ENCODE results near the gene PCDH19.
"Not testable (repeated sequence)": the region's sequence is repeated elsewhere in the genome, so short reads cannot be mapped to it uniquely, and the experiment has no call there.

Gene PCDH19

GRCh38 chrX:100447655-100448397 is 37.8 kb upstream of the PCDH19 start:
- Histone ChIP-seq H3F3A (ENCODE audit: low read depth) (no peaks in the 10 kb centered on the region), H3K4me3 (ENCODE audit: low read length, poor library complexity, severe bottlenecking) (no peak overlapping the region), H3K4me2 (ENCODE audit: low read depth, low read length, poor library complexity, severe bottlenecking) (no peak overlapping the region), H2AFZ (ENCODE audit: low read length) (no peak overlapping the region), H3K9me3 (ENCODE audit: insufficient read depth, low read depth, low read length) (no peaks in the 10 kb centered on the region), H3K4me1 (ENCODE audit: insufficient read depth, low read length, poor library complexity, severe bottlenecking) (no peaks in the 10 kb centered on the region), H3K79me2 (ENCODE audit: insufficient read depth, low read length) (no peaks in the 10 kb centered on the region), H3K36me3 (ENCODE audit: insufficient read depth, low read length) (no peaks in the 10 kb centered on the region), H4K20me1 (ENCODE audit: insufficient read depth, low read length, poor library complexity, severe bottlenecking) (no peaks in the 10 kb centered on the region), H3K9ac (ENCODE audit: low read depth, low read length, poor library complexity, severe bottlenecking) (no peak overlapping the region), H3K27me3 (ENCODE audit: insufficient read depth, low read length, poor library complexity, severe bottlenecking) (no peaks in the 10 kb centered on the region), H3K9me2 (replicated peaks; ENCODE audit: low read depth, low read length) (no peaks in the 10 kb centered on the region)
- TF ChIP-seq, protein P1, sequence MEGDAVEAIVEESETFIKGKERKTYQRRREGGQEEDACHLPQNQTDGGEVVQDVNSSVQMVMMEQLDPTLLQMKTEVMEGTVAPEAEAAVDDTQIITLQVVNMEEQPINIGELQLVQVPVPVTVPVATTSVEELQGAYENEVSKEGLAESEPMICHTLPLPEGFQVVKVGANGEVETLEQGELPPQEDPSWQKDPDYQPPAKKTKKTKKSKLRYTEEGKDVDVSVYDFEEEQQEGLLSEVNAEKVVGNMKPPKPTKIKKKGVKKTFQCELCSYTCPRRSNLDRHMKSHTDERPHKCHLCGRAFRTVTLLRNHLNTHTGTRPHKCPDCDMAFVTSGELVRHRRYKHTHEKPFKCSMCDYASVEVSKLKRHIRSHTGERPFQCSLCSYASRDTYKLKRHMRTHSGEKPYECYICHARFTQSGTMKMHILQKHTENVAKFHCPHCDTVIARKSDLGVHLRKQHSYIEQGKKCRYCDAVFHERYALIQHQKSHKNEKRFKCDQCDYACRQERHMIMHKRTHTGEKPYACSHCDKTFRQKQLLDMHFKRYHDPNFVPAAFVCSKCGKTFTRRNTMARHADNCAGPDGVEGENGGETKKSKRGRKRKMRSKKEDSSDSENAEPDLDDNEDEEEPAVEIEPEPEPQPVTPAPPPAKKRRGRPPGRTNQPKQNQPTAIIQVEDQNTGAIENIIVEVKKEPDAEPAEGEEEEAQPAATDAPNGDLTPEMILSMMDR (conservative IDR thresholded peaks at IDR 0.05; ENCODE audit: low read length) = peak; percentile 69
- TF ChIP-seq EZH2phosphoT487 (IDR thresholded peaks at IDR 0.05; ENCODE audit: borderline replicate concordance) = no peak

GRCh38 chrX:100445593-100445992 is 35.5 kb upstream of the PCDH19 start:
- no peak overlapping the region for H3K4me3 ChIP-seq (ENCODE audit: low read length, poor library complexity, severe bottlenecking)
- H3K9ac ChIP-seq (ENCODE audit: low read depth, low read length, poor library complexity, severe bottlenecking) = no peak overlapping the region
- no peak for TF ChIP-seq EZH2phosphoT487 (IDR thresholded peaks at IDR 0.05; ENCODE audit: borderline replicate concordance)
- TF ChIP-seq, protein P1 (conservative IDR thresholded peaks at IDR 0.05; ENCODE audit: low read length) = no peak
- no peak overlapping the region for H2AFZ ChIP-seq (ENCODE audit: low read length)
- H4K20me1 ChIP-seq (ENCODE audit: insufficient read depth, low read length, poor library complexity, severe bottlenecking) = no peaks in the 10 kb centered on the region
- H3K9me2 ChIP-seq (replicated peaks; ENCODE audit: low read depth, low read length) = no peaks in the 10 kb centered on the region
- no peaks in the 10 kb centered on the region for H3K79me2 ChIP-seq (ENCODE audit: insufficient read depth, low read length)
- H3K4me2 ChIP-seq (ENCODE audit: low read depth, low read length, poor library complexity, severe bottlenecking) = no peak overlapping the region
- no peaks in the 10 kb centered on the region for H3F3A ChIP-seq (ENCODE audit: low read depth)
- no peaks in the 10 kb centered on the region for H3K36me3 ChIP-seq (ENCODE audit: insufficient read depth, low read length)
- H3K9me3 ChIP-seq (ENCODE audit: insufficient read depth, low read depth, low read length) = no peaks in the 10 kb centered on the region
- no peaks in the 10 kb centered on the region for H3K4me1 ChIP-seq (ENCODE audit: insufficient read depth, low read length, poor library complexity, severe bottlenecking)
- no peaks in the 10 kb centered on the region for H3K27me3 ChIP-seq (ENCODE audit: insufficient read depth, low read length, poor library complexity, severe bottlenecking)

DNA sequence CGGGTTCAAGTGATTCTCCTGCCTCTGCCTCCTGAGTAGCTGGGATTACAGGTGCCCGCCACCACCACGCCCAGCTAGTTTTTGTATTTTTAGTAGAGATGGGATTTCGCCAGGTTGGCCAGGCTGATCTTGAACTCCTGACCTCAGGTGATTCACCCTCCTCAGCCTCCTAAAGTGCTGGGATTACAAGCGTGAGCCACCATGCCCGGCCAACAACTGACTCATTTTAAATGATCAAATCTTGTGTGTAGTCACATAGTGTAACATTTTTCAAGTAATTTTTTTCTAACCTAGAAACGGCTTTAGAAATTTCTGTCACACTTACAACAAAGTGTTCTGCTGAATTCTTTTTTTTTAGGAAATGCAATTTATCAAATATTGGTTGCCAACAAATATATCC is 31.2 kb upstream of the PCDH19 start:
- H4K20me1 ChIP-seq (ENCODE audit: insufficient read depth, low read length, poor library complexity, severe bottlenecking); H3K9me3 ChIP-seq (ENCODE audit: insufficient read depth, low read depth, low read length); H3K4me2 ChIP-seq (ENCODE audit: low read depth, low read length, poor library complexity, severe bottlenecking); H3K9me2 ChIP-seq (replicated peaks; ENCODE audit: low read depth, low read length); H3K79me2 ChIP-seq (ENCODE audit: insufficient read depth, low read length); H3K36me3 ChIP-seq (ENCODE audit: insufficient read depth, low read length); H3K27me3 ChIP-seq (ENCODE audit: insufficient read depth, low read length, poor library complexity, severe bottlenecking); H3K4me3 ChIP-seq (ENCODE audit: low read length, poor library complexity, severe bottlenecking); H3F3A ChIP-seq (ENCODE audit: low read depth); H3K4me1 ChIP-seq (ENCODE audit: insufficient read depth, low read length, poor library complexity, severe bottlenecking); H2AFZ ChIP-seq (ENCODE audit: low read length); H3K9ac ChIP-seq (ENCODE audit: low read depth, low read length, poor library complexity, severe bottlenecking): not testable (repeated sequence)

DNA sequence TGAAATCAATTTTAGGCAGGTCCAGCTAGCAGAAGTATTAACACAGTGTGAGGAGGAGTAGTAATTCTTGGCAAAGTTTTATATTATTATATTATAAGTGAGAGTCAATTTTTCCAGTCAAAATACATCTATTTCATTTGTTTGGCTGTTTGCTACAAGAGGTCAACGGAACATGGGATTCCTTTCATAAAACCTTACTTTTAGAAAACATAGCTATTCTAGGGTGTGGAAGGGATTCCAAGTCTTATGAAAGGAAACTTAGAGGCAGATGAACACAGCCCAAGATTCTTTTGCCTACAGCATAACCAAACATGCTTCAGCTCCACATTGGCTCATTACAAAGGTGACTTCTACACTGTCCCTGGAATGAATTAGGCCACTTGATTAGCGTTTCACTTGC is 29.9 kb upstream of the PCDH19 start:
- Histone ChIP-seq H3K4me3 (ENCODE audit: low read length, poor library complexity, severe bottlenecking) (no peak overlapping the region), H4K20me1 (ENCODE audit: insufficient read depth, low read length, poor library complexity, severe bottlenecking) (no peaks in the 10 kb centered on the region), H3K9me3 (ENCODE audit: insufficient read depth, low read depth, low read length) (no peaks in the 10 kb centered on the region), H3K9me2 (replicated peaks; ENCODE audit: low read depth, low read length) (no peaks in the 10 kb centered on the region), H3F3A (ENCODE audit: low read depth) (no peaks in the 10 kb centered on the region), H3K79me2 (ENCODE audit: insufficient read depth, low read length) (no peaks in the 10 kb centered on the region), H2AFZ (ENCODE audit: low read length) (no peak overlapping the region), H3K4me2 (ENCODE audit: low read depth, low read length, poor library complexity, severe bottlenecking) (no peak overlapping the region), H3K36me3 (ENCODE audit: insufficient read depth, low read length) (no peaks in the 10 kb centered on the region), H3K4me1 (ENCODE audit: insufficient read depth, low read length, poor library complexity, severe bottlenecking) (no peaks in the 10 kb centered on the region), H3K9ac (ENCODE audit: low read depth, low read length, poor library complexity, severe bottlenecking) (no peak overlapping the region), H3K27me3 (ENCODE audit: insufficient read depth, low read length, poor library complexity, severe bottlenecking) (no peaks in the 10 kb centered on the region)
- TF ChIP-seq, protein P1 (conservative IDR thresholded peaks at IDR 0.05; ENCODE audit: low read length) = no peak
- TF ChIP-seq EZH2phosphoT487 (IDR thresholded peaks at IDR 0.05; ENCODE audit: borderline replicate concordance) = no peak

Data from Loucy (cell line).